IPS-18c (cell line): ENCODE measurements around the gene MTUS2.

ENCODE experiments used
- H3K4me3 ChIP-seq: 2 replicates; pipeline ENCODE4 v1.7.0; 2013; ENCODE audit warnings: low read depth, mild to moderate bottlenecking, low read length, moderate library complexity; ENCODE audit not compliant: insufficient read depth
- H3K9me3 ChIP-seq: one replicate; pipeline ENCODE4 v1.6.1; 2013; ENCODE audit warnings: mild to moderate bottlenecking, low read length, moderate library complexity; ENCODE audit not compliant: control insufficient read depth, insufficient read depth

The MTUS2 gene

DNA sequence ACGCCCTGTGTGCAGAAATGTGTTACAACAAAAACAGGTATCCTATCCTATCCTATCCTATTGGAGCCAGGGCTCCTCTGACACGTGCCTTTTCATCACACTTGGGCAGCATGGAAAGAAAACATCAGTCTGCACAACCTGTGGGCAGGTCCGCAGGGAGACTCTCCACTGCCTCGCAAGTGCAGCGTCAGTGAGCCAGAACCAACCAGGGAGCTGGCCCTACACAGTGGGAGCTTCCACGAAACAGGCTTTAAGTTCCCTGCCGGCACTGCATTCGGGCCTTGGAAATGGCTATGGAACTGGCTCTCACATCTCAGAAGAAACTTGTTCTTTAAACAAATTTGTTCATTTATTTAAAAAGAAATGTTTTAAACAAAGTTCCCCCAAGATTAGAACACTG is 725.8 kb downstream of the MTUS2 start:
- H3K4me3 ChIP-seq, result no peak overlapping the region
- H3K9me3 ChIP-seq, result peaks cover 3% of the 10 kb centered on the region

DNA sequence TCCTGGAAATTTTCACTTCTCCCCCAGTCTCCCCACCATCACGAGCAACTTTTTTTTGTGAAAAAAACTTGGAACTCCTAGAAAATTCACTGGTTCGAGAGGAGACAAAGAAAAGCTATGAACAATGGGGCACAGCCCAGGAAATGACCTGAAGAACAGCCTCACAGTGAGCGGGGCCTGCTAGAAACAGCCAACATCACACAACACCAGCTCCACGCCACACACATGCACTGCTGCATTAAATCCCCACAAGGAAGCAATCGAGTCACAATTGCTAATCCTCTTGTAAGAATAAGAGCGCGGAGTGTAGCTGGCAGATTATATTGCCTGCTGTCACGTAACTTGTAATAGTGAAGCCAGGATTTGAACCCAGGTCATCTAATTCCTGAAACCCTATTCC is 726.5 kb downstream of the MTUS2 start:
- Histone ChIP-seq H3K4me3 (no peak overlapping the region), H3K9me3 (peaks cover 3% of the 10 kb centered on the region)

DNA sequence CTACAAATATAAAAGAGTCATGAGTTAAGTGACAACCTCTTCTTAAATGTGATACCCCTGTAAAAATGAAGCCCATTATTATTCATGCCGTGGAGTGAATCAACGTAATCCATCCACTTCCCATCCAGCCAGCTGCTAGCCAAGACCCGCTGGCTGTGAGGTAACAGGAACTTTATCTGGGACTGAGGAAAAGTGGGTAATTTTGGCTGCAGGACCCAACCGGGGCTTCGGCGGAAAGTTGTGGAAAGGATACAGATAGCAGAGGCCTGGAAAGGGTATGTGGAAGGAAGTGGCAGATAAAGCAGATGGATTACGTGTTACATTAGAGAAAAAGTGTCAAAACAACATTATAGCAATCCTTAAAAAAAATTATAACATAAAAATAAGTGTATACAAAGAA is 727.0 kb downstream of the MTUS2 start:
- peaks cover 3% of the 10 kb centered on the region for H3K9me3 ChIP-seq
- H3K4me3 ChIP-seq, result no peak overlapping the region

DNA sequence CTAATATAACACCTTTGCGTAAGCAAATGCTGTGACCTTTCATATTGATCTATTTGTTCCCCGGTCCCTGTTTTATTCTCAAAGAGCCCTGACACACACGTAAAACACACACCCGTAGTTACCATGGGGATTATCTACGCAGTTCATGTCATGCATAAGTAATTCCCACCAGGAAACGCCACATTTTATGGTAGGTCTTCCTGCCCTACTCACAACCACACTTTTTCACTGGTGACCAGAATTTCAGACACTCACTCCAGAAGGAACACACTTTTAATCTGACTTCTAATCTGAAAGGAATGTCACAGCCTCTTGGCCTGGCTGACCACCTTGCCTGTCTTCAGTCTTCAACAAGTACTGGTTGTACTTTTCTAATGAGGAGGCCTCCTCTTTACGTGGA is 728.6 kb downstream of the MTUS2 start:
- Histone ChIP-seq H3K4me3 (no peak overlapping the region), H3K9me3 (peaks cover 3% of the 10 kb centered on the region)

DNA sequence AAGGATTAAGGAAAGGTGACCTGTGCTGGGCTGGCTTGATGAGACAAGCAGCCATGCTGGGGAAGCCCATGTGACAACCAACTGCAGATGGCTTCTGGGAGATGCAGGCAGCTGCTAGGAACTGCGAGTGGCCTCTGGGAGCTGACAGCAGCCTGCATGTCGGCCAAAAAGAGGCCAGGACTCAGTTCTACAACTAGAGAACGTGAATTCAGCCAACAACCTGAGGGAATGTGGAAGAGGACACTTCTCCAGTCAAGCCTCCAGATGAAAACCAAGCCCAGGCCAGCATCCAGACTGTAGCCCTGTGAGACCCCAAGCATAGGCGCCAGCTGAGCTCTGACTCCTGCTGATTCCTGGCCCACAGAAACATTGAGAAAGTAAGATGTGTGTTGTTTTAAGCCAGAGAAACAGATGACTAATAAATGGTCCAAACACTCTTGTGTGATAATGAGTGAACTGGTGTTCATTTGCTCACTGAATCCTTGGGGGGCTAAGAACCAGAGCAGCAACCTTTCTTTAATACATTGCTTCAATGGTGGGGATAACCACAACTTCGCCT is 730.4 kb downstream of the MTUS2 start:
- Histone ChIP-seq H3K4me3 (no peak overlapping the region), H3K9me3 (peaks cover 3% of the 10 kb centered on the region)

DNA sequence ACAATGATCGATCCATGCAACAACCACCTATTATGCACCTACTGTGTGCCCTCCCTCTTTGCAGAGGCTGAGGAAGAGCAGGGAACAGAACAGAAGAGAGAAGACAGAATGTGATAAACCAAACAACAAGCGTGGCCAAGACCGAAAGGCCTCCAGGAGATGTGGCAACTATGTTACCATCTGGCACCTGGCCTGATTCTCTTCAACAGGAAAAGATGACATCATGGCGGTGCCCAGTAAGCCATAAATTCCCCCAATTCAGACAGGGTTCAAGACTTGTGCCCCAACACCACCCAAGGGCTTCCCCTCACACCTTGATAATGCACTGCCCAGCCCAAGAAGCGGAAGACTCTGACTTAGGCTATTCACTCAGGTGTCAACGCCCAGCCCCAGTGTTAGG is 731.1 kb downstream of the MTUS2 start:
- H3K9me3 ChIP-seq, result peaks cover 3% of the 10 kb centered on the region

More for the DNA sequence above, 731.1 kb downstream of the MTUS2 start:
- H3K4me3 ChIP-seq, result no peak overlapping the region
